SK-N-SH treated with all-trans-retinoic acid at 6 μM for 48 hours (cell line): ENCODE results near the gene SNX5.

Experiments
- ATAC-seq: fragments of 200-7000 bp; cut with Tn5 transposase; 3 replicates; pipeline ENCODE4 v1.9.1; 2020; ENCODE audit warnings: mild to moderate bottlenecking, moderate library complexity
- ARNTL ChIP-seq: fragments of 450-650 bp; formaldehyde crosslinking; IDR thresholded peaks from 2 replicates; pipeline ENCODE4 v1.5.0; 2020; ENCODE audit warnings: low read depth, mild to moderate bottlenecking, moderate library complexity, borderline replicate concordance
- BACH2 ChIP-seq: fragments of 250-450 bp; sonication (Bioruptor Pico); IDR thresholded peaks from 2 replicates; pipeline ENCODE4 v1.9.0; 2021; ENCODE audit warnings: mild to moderate bottlenecking, borderline replicate concordance
- CSDC2 ChIP-seq: fragments of 250-450 bp; sonication (Bioruptor Pico); IDR thresholded peaks from 2 replicates; pipeline ENCODE4 v1.5.0; 2020; ENCODE audit warnings: mild to moderate bottlenecking, moderate library complexity
- ESRRG ChIP-seq: fragments of 250-450 bp; sonication (Bioruptor Pico); IDR thresholded peaks from 2 replicates; pipeline ENCODE4 v1.6.1; 2021; ENCODE audit warnings: mild to moderate bottlenecking
- GLIS3 ChIP-seq: fragments of 250-450 bp; sonication (Bioruptor Pico); IDR thresholded peaks from 2 replicates; pipeline ENCODE4 v1.5.0; 2020; ENCODE audit warnings: mild to moderate bottlenecking, moderate library complexity
- ISL1 ChIP-seq: fragments of 250-450 bp; sonication (Bioruptor Pico); IDR thresholded peaks from 2 replicates; pipeline ENCODE4 v2.1.2; 2022; ENCODE audit warnings: mild to moderate bottlenecking, moderate library complexity
- OSR1 ChIP-seq: fragments of 250-450 bp; sonication (Bioruptor Pico); IDR thresholded peaks from 2 replicates; pipeline ENCODE4 v1.8.0; 2022; ENCODE audit warnings: moderate library complexity, mild to moderate bottlenecking, inconsistent platforms
- PPARA ChIP-seq: fragments of 250-450 bp; sonication (Bioruptor Pico); IDR thresholded peaks from 2 replicates; pipeline ENCODE4 v1.5.0; 2020; ENCODE audit warnings: mild to moderate bottlenecking, borderline replicate concordance
- TOX ChIP-seq: fragments of 250-450 bp; sonication (Bioruptor Pico); IDR thresholded peaks from 2 replicates; pipeline ENCODE4 v1.8.0; 2021; ENCODE audit warnings: mild to moderate bottlenecking, moderate library complexity, borderline replicate concordance
- ZC3H10 ChIP-seq: fragments of 250-450 bp; sonication (Bioruptor Pico); IDR thresholded peaks from 2 replicates; pipeline ENCODE4 v1.5.1; 2021; ENCODE audit warnings: mild to moderate bottlenecking, moderate library complexity
- ZFP3 ChIP-seq: fragments of 250-450 bp; sonication (Bioruptor Pico); IDR thresholded peaks from 2 replicates; pipeline ENCODE4 v1.5.0; 2020; ENCODE audit warnings: mild to moderate bottlenecking, moderate library complexity
- ZFP30 ChIP-seq: fragments of 450-650 bp; formaldehyde crosslinking; IDR thresholded peaks from 2 replicates; pipeline ENCODE4 v1.5.0; 2022; ENCODE audit warnings: mild to moderate bottlenecking, moderate library complexity
- ZNF70 ChIP-seq: fragments of 450-650 bp; formaldehyde crosslinking; IDR thresholded peaks from 2 replicates; pipeline ENCODE4 v1.5.0; 2020; ENCODE audit warnings: mild to moderate bottlenecking, moderate library complexity
- ZNF8 ChIP-seq: fragments of 450-650 bp; formaldehyde crosslinking; IDR thresholded peaks from 2 replicates; pipeline ENCODE4 v1.5.0; 2020; ENCODE audit warnings: mild to moderate bottlenecking, moderate library complexity
- TF ChIP-seq, protein P1 (sequence below): fragments of 250-450 bp; sonication (Bioruptor Pico); IDR thresholded peaks from 2 replicates; pipeline ENCODE4 v1.5.1; 2020; ENCODE audit warnings: low read depth, mild to moderate bottlenecking, moderate library complexity
- TF ChIP-seq, protein P2 (sequence below): fragments of 250-450 bp; sonication (Bioruptor Pico); IDR thresholded peaks from 2 replicates; pipeline ENCODE4 v1.8.0; 2020; ENCODE audit warnings: mild to moderate bottlenecking, moderate library complexity, borderline replicate concordance
- TF ChIP-seq, protein P3 (sequence below): fragments of 250-450 bp; sonication (Bioruptor Pico); IDR thresholded peaks from 2 replicates; pipeline ENCODE4 v1.5.1; 2021; ENCODE audit warnings: mild to moderate bottlenecking, moderate library complexity
- TF ChIP-seq, protein P4 (sequence below): fragments of 250-450 bp; sonication (Bioruptor Pico); IDR thresholded peaks from 2 replicates; pipeline ENCODE4 v1.5.0; 2020; ENCODE audit warnings: mild to moderate bottlenecking, moderate library complexity

The SNX5 gene

DNA sequence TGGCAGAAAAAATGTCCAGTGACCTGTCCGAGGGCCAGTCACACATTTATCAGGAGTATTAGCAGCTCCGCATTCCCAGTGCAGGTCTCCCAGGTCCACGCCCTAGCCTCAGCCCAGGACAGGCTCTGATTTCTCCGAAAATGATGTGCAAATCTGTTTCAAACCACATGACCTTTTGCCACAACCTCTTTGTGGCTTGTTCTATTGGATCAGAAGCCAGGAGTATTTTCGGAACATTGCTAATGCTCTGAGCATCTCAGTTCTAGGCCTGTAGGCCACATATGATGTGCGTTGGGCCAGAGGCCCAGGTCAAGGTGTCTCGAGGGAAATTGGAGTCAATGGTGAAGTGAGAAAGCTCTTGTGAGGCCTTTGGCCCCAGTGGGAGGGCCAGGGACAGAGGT lies 40.4 kb downstream of the SNX5 start:
- TF ChIP-seq, protein P1, sequence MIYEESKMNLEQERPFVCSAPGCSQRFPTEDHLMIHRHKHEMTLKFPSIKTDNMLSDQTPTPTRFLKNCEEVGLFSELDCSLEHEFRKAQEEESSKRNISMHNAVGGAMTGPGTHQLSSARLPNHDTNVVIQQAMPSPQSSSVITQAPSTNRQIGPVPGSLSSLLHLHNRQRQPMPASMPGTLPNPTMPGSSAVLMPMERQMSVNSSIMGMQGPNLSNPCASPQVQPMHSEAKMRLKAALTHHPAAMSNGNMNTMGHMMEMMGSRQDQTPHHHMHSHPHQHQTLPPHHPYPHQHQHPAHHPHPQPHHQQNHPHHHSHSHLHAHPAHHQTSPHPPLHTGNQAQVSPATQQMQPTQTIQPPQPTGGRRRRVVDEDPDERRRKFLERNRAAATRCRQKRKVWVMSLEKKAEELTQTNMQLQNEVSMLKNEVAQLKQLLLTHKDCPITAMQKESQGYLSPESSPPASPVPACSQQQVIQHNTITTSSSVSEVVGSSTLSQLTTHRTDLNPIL (CRISPR knock-in tag), result no peak
- TF ChIP-seq ZC3H10 (CRISPR knock-in tag) (no peak), PPARA (no peak), OSR1 (CRISPR knock-in tag) (no peak), CSDC2 (CRISPR knock-in tag) (no peak), ZNF70 (CRISPR knock-in tag) (no peak), ZFP30 (CRISPR knock-in tag) (no peak), ZNF8 (CRISPR knock-in tag) (no peak), BACH2 (CRISPR knock-in tag) (no peak), ESRRG (CRISPR knock-in tag) (no peak), TOX (CRISPR knock-in tag) (no peak), ZFP3 (CRISPR knock-in tag) (no peak)
- TF ChIP-seq, protein P2, sequence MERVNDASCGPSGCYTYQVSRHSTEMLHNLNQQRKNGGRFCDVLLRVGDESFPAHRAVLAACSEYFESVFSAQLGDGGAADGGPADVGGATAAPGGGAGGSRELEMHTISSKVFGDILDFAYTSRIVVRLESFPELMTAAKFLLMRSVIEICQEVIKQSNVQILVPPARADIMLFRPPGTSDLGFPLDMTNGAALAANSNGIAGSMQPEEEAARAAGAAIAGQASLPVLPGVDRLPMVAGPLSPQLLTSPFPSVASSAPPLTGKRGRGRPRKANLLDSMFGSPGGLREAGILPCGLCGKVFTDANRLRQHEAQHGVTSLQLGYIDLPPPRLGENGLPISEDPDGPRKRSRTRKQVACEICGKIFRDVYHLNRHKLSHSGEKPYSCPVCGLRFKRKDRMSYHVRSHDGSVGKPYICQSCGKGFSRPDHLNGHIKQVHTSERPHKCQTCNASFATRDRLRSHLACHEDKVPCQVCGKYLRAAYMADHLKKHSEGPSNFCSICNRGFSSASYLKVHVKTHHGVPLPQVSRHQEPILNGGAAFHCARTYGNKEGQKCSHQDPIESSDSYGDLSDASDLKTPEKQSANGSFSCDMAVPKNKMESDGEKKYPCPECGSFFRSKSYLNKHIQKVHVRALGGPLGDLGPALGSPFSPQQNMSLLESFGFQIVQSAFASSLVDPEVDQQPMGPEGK (CRISPR knock-in tag), result no peak
- TF ChIP-seq, protein P3, sequence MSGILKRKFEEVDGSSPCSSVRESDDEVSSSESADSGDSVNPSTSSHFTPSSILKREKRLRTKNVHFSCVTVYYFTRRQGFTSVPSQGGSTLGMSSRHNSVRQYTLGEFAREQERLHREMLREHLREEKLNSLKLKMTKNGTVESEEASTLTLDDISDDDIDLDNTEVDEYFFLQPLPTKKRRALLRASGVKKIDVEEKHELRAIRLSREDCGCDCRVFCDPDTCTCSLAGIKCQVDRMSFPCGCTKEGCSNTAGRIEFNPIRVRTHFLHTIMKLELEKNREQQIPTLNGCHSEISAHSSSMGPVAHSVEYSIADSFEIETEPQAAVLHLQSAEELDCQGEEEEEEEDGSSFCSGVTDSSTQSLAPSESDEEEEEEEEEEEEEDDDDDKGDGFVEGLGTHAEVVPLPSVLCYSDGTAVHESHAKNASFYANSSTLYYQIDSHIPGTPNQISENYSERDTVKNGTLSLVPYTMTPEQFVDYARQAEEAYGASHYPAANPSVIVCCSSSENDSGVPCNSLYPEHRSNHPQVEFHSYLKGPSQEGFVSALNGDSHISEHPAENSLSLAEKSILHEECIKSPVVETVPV, result no peak
- no peak for ATAC-seq

DNA sequence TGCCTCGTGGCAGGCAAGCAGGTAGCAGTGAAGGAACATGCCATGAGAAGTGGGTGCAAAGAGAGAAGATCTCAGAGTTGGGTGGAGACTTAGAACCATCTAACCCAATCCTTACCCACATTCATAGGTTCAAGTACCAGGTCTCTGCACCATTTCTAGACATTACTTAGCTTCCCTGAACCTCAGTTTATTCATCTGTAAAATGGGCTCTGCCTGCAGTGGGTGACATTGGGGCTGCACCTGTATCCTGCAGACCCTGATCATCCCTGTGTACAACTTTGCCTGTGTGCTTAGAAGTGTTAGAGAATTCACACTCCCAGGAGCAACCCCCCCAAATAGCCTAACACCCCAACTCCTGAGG lies 42.7 kb downstream of the SNX5 start:
- ATAC-seq, result no peak
- TF ChIP-seq, protein P2 (CRISPR knock-in tag), result no peak
- TF ChIP-seq ISL1 (CRISPR knock-in tag) (no peak), BACH2 (CRISPR knock-in tag) (no peak), GLIS3 (CRISPR knock-in tag) (no peak), CSDC2 (CRISPR knock-in tag) (no peak)
- TF ChIP-seq, protein P3, result no peak

DNA sequence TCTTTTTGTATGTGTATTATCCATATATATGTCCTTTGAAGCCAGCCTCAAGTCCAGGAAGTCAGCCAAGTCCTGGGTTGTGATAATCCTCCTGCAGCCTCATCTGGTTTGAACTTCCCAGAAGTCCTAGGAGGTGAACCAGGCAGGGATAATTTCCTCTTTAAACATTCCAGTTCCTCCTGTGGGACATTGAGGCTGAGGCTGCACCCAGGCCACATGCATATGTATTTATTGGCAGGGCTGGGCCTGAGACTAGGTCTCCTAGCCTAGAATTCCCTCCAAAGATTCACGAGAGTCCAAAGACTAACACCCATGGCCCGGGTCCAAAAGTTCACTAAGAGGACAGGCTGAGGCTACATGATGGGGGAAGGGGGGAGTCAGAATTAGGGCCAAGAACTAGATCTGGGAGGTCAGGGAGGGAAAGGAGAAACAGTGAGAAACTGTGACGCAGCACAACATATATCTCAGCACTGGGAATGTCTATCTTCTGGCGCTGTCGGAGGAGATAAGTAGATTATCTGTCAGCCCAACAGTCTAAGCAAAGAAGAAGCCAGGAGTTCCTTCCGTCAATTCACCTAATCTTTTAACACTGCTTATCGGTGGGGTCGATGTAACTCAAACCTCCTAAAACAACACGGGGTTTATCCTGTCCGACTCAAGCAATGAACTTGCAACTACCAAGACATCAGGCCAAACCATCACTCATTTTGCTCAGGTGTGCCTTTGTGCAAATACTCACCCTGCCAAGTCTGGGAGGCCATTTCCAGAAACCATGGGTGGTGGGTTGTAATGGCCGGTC lies 43.3 kb downstream of the SNX5 start:
- ATAC-seq, result no peak
- no peak for TF ChIP-seq GLIS3 (CRISPR knock-in tag)
- no peak for TF ChIP-seq ZC3H10 (CRISPR knock-in tag)
- TF ChIP-seq, protein P3, result no peak
- TF ChIP-seq ARNTL (CRISPR knock-in tag), result no peak
- no peak for TF ChIP-seq ESRRG (CRISPR knock-in tag)

DNA sequence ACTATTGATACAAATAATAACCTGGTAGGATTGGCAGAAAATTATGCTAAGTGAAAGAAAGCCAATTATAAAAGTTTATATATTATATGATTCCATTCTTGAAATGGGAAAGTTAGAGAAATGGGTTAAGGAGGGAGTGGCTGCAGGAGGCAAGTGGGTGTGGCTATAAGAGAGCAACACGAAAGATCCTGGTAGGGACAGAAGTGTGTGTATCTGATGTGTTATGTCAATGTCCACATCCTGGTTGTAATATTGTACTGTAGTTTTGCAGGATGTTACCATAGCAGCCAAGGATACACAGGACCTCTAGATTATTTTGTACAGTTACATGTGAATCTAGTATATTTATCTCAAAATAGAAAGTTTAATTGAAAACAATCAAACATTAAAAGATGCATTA lies 46.8 kb downstream of the SNX5 start:
- no peak for ATAC-seq
- TF ChIP-seq, protein P4, sequence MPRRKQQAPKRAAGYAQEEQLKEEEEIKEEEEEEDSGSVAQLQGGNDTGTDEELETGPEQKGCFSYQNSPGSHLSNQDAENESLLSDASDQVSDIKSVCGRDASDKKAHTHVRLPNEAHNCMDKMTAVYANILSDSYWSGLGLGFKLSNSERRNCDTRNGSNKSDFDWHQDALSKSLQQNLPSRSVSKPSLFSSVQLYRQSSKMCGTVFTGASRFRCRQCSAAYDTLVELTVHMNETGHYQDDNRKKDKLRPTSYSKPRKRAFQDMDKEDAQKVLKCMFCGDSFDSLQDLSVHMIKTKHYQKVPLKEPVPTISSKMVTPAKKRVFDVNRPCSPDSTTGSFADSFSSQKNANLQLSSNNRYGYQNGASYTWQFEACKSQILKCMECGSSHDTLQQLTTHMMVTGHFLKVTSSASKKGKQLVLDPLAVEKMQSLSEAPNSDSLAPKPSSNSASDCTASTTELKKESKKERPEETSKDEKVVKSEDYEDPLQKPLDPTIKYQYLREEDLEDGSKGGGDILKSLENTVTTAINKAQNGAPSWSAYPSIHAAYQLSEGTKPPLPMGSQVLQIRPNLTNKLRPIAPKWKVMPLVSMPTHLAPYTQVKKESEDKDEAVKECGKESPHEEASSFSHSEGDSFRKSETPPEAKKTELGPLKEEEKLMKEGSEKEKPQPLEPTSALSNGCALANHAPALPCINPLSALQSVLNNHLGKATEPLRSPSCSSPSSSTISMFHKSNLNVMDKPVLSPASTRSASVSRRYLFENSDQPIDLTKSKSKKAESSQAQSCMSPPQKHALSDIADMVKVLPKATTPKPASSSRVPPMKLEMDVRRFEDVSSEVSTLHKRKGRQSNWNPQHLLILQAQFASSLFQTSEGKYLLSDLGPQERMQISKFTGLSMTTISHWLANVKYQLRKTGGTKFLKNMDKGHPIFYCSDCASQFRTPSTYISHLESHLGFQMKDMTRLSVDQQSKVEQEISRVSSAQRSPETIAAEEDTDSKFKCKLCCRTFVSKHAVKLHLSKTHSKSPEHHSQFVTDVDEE, result no peak
- no peak for TF ChIP-seq ZFP30 (CRISPR knock-in tag)
- TF ChIP-seq BACH2 (CRISPR knock-in tag), result no peak
- no peak for TF ChIP-seq ESRRG (CRISPR knock-in tag)
- TF ChIP-seq ZNF70 (CRISPR knock-in tag), result no peak
- TF ChIP-seq PPARA, result no peak
